ENCODE measurements around the gene ZNF554.

GRCh38 chr19:2846180-2846894 is 26.7 kb downstream of the ZNF554 start:
- TF ChIP-seq MYC (IDR thresholded peaks at IDR 0.05; ENCODE audit: low read depth, low read length), result no peak
- TF ChIP-seq MAX (IDR thresholded peaks at IDR 0.05; ENCODE audit: insufficient read depth, insufficient read length), result no peak
- TF ChIP-seq POLR2AphosphoS5 (IDR thresholded peaks at IDR 0.05; ENCODE audit: insufficient read depth, low read depth, low read length), result no peak
- TF ChIP-seq CTCF (IDR thresholded peaks at IDR 0.05; ENCODE audit: extremely low read depth in 1 of 2, insufficient read depth in 1 of 2, low read depth in 1 of 2, low read length in 2 of 2), result no peak
- TF ChIP-seq POLR2A (IDR thresholded peaks at IDR 0.05; ENCODE audit: low read depth, low read length), result no peak
- TF ChIP-seq EZH2 (IDR thresholded peaks at IDR 0.05; ENCODE audit: borderline replicate concordance, low read depth, low read length, severe bottlenecking), result no peak
- TF ChIP-seq FOS (IDR thresholded peaks at IDR 0.05; ENCODE audit: borderline replicate concordance, insufficient read depth, low read length), result no peak

All from endothelial cell of umbilical vein (primary cell).